Muscle layer of duodenum (tissue), 2 donors: ENCODE results near the gene SMC1B.
"Not testable (repeated sequence)": the region's sequence is repeated elsewhere in the genome, so short reads cannot be mapped to it uniquely, and the experiment has no call there.

Source experiments
- H3K27ac ChIP-seq: one replicate; pipeline ENCODE4 v1.7.0; 2013; ENCODE audit warnings: mild to moderate bottlenecking, low read length
- H3K27me3 ChIP-seq: one replicate; pipeline ENCODE4 v1.7.0; 2013; ENCODE audit warnings: low read depth, mild to moderate bottlenecking, control low read depth, low read length
- H3K36me3 ChIP-seq, 2 donors: one replicate each; pipeline ENCODE4 v1.7.0; 2013; ENCODE audit warnings: low read length in 2 of 2, control low read depth in 1 of 2, mild to moderate bottlenecking in 1 of 2; ENCODE audit not compliant: insufficient read depth in 2 of 2, control insufficient read depth in 1 of 2
- H3K4me1 ChIP-seq, 2 donors: one replicate each; pipeline ENCODE4 v1.7.0; 2013; ENCODE audit warnings: low read length in 2 of 2, mild to moderate bottlenecking in 2 of 2, control low read depth in 1 of 2, moderate library complexity in 1 of 2; ENCODE audit not compliant: insufficient read depth in 2 of 2, control insufficient read depth in 1 of 2
- H3K4me3 ChIP-seq, 2 donors: one replicate each; pipeline ENCODE4 v1.7.0; 2013; ENCODE audit warnings: low read length in 2 of 2, low read depth in 1 of 2, mild to moderate bottlenecking in 1 of 2
- H3K9me3 ChIP-seq, 2 donors: one replicate each; pipeline ENCODE4 v1.7.0; 2013; ENCODE audit warnings: low read length in 2 of 2, control low read depth in 1 of 2, mild to moderate bottlenecking in 1 of 2; ENCODE audit not compliant: control insufficient read depth in 1 of 2
- donor health status: healthy.

SMC1B gene

DNA sequence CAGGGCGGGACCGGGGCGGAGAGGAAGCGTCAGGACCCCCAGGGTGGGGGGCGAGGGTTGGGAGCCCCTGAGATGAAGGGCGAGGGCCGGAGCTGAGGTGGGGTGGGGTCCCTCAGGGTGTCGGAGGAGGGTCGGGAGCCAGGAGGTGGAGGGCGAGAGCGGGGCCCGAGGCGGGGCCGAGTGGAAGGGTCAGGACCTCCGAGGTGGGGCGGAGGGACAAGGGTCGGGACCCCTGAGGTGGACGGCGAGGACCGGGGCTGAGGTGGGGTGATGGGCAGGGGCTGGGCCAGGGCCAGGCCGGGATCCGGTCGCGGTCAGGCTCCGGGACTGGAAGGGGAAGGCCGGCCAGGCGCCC lies 409 bp downstream of the SMC1B start:
- H3K4me1 ChIP-seq: peaks cover 0 to 5% of the 10 kb centered on the region in 2 donors
- peak overlapping the region in 1 of 2 donors; percentile 77 for H3K4me3 ChIP-seq
- no peaks in the 10 kb centered on the region for H3K27me3 ChIP-seq
- no peak overlapping the region for H3K27ac ChIP-seq
- no peaks in the 10 kb centered on the region for H3K36me3 ChIP-seq
- H3K9me3 ChIP-seq: no peaks in the 10 kb centered on the region

DNA sequence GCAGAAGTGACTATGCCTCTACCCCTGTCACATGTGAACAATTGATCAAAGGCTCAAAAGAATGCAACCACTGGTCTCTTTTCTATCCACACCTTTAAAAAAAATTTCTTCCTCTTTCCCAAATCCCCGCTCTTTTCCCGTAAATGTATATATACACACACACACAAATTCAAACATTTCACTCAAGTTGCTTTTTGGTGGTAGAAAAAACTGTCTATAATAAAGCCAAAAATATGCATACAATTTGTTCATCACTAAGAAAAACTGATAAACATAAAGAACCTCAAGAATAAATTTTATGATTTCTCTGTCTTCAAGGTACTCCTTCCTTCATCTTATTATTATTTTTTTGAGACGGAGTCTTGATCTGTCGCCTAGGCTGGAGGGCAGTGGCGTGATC lies 5.6 kb downstream of the SMC1B start:
- Histone ChIP-seq H3K36me3 (no peaks in the 10 kb centered on the region), H3K27me3 (no peaks in the 10 kb centered on the region), H3K4me1 (no peaks in the 10 kb centered on the region), H3K4me3 (no peak overlapping the region), H3K27ac (no peak overlapping the region), H3K9me3 (no peaks in the 10 kb centered on the region)

GRCh38 chr22:45402466-45402985 lies 10.9 kb downstream of the SMC1B start:
- H3K27me3 ChIP-seq: no peaks in the 10 kb centered on the region
- H3K27ac ChIP-seq: no peak overlapping the region
- H3K4me3 ChIP-seq: no peak overlapping the region
- no peaks in the 10 kb centered on the region for H3K9me3 ChIP-seq
- H3K4me1 ChIP-seq: no peaks in the 10 kb centered on the region
- no peaks in the 10 kb centered on the region for H3K36me3 ChIP-seq

DNA sequence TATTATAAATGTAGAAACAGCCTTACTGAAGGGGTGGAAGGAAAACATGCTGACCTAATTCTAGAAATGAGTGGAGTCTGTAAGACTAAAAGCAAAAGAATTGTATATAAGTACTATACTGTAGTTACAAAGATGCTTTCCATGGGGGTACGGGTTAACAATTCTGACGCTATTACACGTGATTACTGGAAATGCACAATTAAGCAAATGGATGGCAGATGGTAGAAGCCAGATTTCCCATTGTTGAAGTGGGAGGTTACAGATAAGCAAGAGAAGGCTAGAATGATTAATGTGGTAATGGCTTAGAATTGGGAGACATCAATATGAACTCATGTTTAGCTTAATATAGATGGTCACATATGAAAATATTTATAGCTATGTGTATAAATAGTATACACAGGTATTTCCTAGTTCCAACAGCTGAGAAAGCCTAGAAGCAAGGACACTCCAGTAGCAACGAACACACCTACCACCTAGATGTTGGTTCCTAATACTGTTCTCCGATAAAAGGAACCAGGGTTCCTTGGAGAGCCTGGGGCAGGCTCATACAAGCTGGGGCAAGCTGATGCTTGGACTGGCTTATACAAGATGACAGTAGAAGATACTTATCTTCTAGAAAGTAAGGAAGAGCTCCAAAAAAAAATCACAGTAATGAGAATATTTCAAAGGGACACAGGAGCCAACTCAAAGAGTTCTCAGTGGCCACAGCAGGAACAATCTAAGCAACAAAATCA lies 13.5 kb downstream of the SMC1B start:
- Histone ChIP-seq H3K9me3 (no peaks in the 10 kb centered on the region), H3K27me3 (no peaks in the 10 kb centered on the region), H3K4me3 (no peak overlapping the region), H3K27ac (no peak overlapping the region), H3K4me1 (no peaks in the 10 kb centered on the region), H3K36me3 (no peaks in the 10 kb centered on the region)

- H3K27ac ChIP-seq: no peak overlapping the region
- no peaks in the 10 kb centered on the region for H3K27me3 ChIP-seq
- H3K4me1 ChIP-seq: no peaks in the 10 kb centered on the region
- no peaks in the 10 kb centered on the region for H3K9me3 ChIP-seq
- H3K4me3 ChIP-seq: no peak overlapping the region
- H3K36me3 ChIP-seq: no peaks in the 10 kb centered on the region
Measured at GRCh38 chr22:45398214-45398613, 15.2 kb downstream of the SMC1B start.

- H3K27me3 ChIP-seq: no peaks in the 10 kb centered on the region
- no peaks in the 10 kb centered on the region for H3K36me3 ChIP-seq
- no peak overlapping the region for H3K27ac ChIP-seq
- H3K4me3 ChIP-seq: no peak overlapping the region
- no peaks in the 10 kb centered on the region for H3K9me3 ChIP-seq
- no peaks in the 10 kb centered on the region for H3K4me1 ChIP-seq
Measured at GRCh38 chr22:45397806-45398205, 15.6 kb downstream of the SMC1B start.

- Histone ChIP-seq H3K9me3 (no peaks in the 10 kb centered on the region), H3K4me1 (no peaks in the 10 kb centered on the region), H3K36me3 (no peaks in the 10 kb centered on the region), H3K4me3 (no peak overlapping the region), H3K27me3 (no peaks in the 10 kb centered on the region), H3K27ac (no peak overlapping the region)
Measured at GRCh38 chr22:45389546-45389945, 23.9 kb downstream of the SMC1B start.

GRCh38 chr22:45381348-45381747 lies 32.1 kb downstream of the SMC1B start:
- Histone ChIP-seq H3K36me3 (no peaks in the 10 kb centered on the region), H3K27me3 (no peaks in the 10 kb centered on the region), H3K9me3 (no peaks in the 10 kb centered on the region), H3K4me1 (no peaks in the 10 kb centered on the region), H3K27ac (no peak overlapping the region), H3K4me3 (no peak overlapping the region)

GRCh38 chr22:45376703-45377102 lies 36.7 kb downstream of the SMC1B start:
- no peak overlapping the region for H3K27ac ChIP-seq
- H3K27me3 ChIP-seq: no peaks in the 10 kb centered on the region
- no peaks in the 10 kb centered on the region for H3K4me1 ChIP-seq
- no peaks in the 10 kb centered on the region for H3K9me3 ChIP-seq
- no peaks in the 10 kb centered on the region for H3K36me3 ChIP-seq
- H3K4me3 ChIP-seq: no peak overlapping the region

- Histone ChIP-seq H3K4me1 (no peaks in the 10 kb centered on the region), H3K27ac (no peak overlapping the region), H3K36me3 (no peaks in the 10 kb centered on the region), H3K9me3 (no peaks in the 10 kb centered on the region), H3K4me3 (no peak overlapping the region), H3K27me3 (no peaks in the 10 kb centered on the region)
Measured at GRCh38 chr22:45376009-45376408, 37.4 kb downstream of the SMC1B start.

GRCh38 chr22:45373592-45373991 lies 39.8 kb downstream of the SMC1B start:
- H3K27ac ChIP-seq, H3K27me3 ChIP-seq, H3K4me1 ChIP-seq, H3K36me3 ChIP-seq, H3K4me3 ChIP-seq, H3K9me3 ChIP-seq: not testable (repeated sequence)

- Histone ChIP-seq H3K9me3 (peaks cover 0 to 12% of the 10 kb centered on the region in 2 donors), H3K4me3 (no peak overlapping the region), H3K27me3 (no peaks in the 10 kb centered on the region), H3K4me1 (no peaks in the 10 kb centered on the region), H3K36me3 (no peaks in the 10 kb centered on the region), H3K27ac (no peak overlapping the region)
Measured at GRCh38 chr22:45366713-45367112, 46.7 kb downstream of the SMC1B start.
